GM19238 (cell line): ENCODE data around the gene AQP9.

Experiments used
- DNase-seq: peaks from one replicate; pipeline ENCODE4 v3.0.0; 2011; ENCODE audit warnings: low spot score; ENCODE audit not compliant: insufficient read length

Gene AQP9

GRCh38 chr15:58224068-58224467 is 85.9 kb downstream of the AQP9 start:
- no peak for DNase-seq

DNA sequence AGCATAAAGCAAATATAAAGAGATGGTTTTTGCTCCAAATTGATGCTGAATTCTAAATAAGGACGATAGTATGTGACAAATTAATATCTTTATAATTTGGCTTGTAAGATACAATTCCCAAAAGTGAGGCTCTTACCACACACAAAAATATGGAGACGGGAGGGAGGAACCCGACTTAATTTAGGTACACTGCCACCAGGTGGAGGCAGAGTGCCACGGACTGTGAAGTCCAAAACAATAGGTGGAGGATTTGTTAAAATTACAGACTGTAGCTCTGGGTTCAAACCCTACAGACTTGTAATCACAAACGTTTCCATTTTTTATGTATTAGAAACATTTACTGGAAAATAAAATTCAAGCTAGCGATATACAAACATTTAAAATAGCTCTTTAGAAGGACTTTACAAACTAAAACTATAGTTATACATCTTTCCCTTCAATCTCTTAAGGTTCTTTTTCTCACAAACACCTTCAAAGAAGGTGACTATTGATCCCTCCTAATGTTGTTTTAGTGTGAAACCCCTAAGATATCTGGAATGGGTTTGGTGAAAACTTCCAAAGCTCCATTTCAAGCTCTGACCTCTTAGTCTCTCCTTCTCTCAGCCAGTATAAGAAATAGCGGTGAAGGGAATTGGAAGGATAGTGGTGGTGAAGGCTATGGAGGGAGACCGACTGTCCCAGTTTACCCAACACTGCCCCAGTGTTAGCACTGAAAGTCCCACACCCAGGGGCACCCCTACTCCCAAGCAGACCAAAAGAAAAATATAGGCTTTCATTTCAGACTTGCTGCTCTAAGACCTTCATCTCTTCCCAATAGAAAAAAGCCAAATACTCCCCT is 89.7 kb downstream of the AQP9 start:
- peak; percentile 24 for DNase-seq

DNA sequence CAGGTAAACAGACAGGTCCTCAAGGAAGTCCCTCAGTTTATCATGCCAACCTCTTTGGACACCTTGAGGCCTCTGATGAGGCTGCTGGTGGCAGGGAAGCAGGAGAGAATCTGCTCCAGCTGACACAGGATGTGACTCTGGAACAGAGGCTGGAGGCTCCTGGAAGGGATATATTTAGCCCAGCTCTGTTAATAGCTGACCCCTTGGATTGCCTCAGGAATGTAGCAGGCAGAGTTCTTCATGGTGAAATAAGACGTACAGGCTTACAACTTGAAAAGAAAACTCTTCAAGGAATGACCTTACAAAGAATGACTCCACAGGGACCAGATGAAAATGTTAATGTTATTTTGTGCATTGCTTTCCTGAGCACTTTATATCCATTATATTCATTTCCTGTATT is 90.5 kb downstream of the AQP9 start:
- DNase-seq: no peak

GRCh38 chr15:58229297-58229768 is 91.2 kb downstream of the AQP9 start:
- DNase-seq: no peak

DNA sequence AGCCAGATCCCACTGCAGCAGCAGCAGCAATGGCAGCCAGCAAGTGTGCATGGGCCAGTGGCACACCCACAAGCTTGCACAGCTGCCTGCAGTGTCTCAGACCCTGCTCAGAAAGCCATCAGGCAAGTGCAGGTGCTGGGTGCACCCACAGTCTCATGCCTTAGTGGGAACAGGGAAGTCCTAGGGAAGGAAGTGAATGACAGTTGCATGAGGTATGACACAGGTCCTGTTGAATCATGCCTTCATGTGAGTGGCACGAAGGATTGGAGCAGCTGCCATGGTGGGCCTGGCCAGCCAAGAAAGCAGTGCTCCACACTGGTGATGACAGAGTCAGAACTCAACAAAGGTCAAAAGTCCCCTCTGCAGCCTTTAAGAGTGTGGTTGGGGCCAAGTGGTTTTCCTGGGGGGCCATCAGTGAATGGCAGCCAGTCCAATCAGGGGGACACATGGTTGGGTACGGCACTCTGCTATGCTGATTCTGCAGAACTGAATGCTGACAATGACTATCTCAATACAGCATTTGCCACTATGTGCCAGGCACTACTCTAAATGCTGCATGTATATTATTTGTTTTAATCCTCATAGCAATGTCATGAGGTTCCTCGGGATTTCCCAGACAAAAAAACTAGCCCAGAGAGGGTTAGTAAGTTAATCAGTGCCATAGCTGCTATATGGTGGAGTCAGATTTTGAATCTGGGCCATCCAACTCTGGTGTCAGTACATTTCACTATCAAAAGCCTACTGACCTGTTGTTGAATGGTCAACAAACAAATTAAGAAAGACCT is 94.3 kb downstream of the AQP9 start:
- DNase-seq: no peak

- no peak for DNase-seq
These were observed 95.2 kb downstream of the AQP9 start for GRCh38 chr15:58233341-58233740.
